K562 (cell line): ENCODE results near the gene TTC22. TPM values are rescaled to one million over a fixed set of nuclear protein-coding genes. Genes with fewer than 3 reads are reported as not detected.

Source experiments
- ATAC-seq: fragments of 200-7000 bp; cut with Tn5 transposase; 3 replicates; pipeline ENCODE4 v1.9.1; 2020; ENCODE audit warnings: moderate library complexity
- BruUV-seq: library from RNA; stranded (reverse); fragments of 400-500 nt; replicated peaks from 2 replicates; lab custom pipeline; 2021; lab: Mats Ljungman, UMichigan
- CTCF ChIA-PET: fragments of 300-600 bp; formaldehyde crosslinking; extraction: SDS; loops from one replicate; lab custom pipeline; 2021; ENCODE audit warnings: low intra/inter-chr PET ratio; lab: Yijun Ruan, JAX
- POLR2A ChIA-PET: fragments of 300-600, 350-650 bp; sonication (Branson Sonifier 250); formaldehyde crosslinking; extraction: SDS; loops from one replicate; lab custom pipeline; 2021; ENCODE audit warnings: antibody characterized with exemption, inconsistent platforms; lab: Yijun Ruan, JAX
- DNase-seq, 4 experiments: peaks; one replicate each; pipeline versions ENCODE4 v3.0.0 to v3.0.0-alpha.2; 2011 to 2018; ENCODE audit warnings: low spot score in 3 of 4, mixed read lengths in 3 of 4; ENCODE audit errors: extremely low read depth in 1 of 4
- FAIRE-seq: peaks from 2 replicates; lab custom pipeline; 2011; peaks lifted over from hg19 to GRCh38; lab: Jason Lieb, UNC
- H2AFZ ChIP-seq: 2 replicates; pipeline ENCODE4 v1.6.0; 2011; ENCODE audit warnings: low read depth, low read length, control low read depth, inconsistent platforms
- H3K27ac ChIP-seq: fragments of 200-600 bp; 3 replicates; pipeline ENCODE4 v1.8.0; 2011; ENCODE audit warnings: low read depth, mild to moderate bottlenecking, control low read depth, inconsistent platforms, low read length, moderate library complexity, mixed read lengths; ENCODE audit errors: extremely low read depth
- H3K27me3 ChIP-seq, 2 experiments: fragments of 300-600 bp in 1 of 2; 2 replicates in 1 of 2; 3 replicates in 1 of 2; pipeline versions ENCODE4 v1.6.0 to v1.8.0; 2011; ENCODE audit warnings: inconsistent platforms in 2 of 2, low read length in 2 of 2, mild to moderate bottlenecking in 1 of 2, mixed read lengths in 1 of 2, moderate library complexity in 1 of 2; ENCODE audit not compliant: control insufficient read depth in 2 of 2, insufficient read depth in 2 of 2
- H3K36me3 ChIP-seq: fragments of 300-600 bp; 3 replicates; pipeline ENCODE4 v1.8.0; 2011; ENCODE audit warnings: mild to moderate bottlenecking, low read length, inconsistent platforms; ENCODE audit not compliant: control insufficient read depth, insufficient read depth
- H3K4me1 ChIP-seq, 2 experiments: fragments of 200-600 bp in 1 of 2; replicated peaks in 1 of 2; 2 replicates in 1 of 2; 3 replicates in 1 of 2; pipeline versions ENCODE4 v1.5.1 to v1.8.0; 2011; ENCODE audit warnings: inconsistent platforms in 2 of 2, low read length in 2 of 2, mild to moderate bottlenecking in 1 of 2, mixed read lengths in 1 of 2, moderate library complexity in 1 of 2; ENCODE audit not compliant: control insufficient read depth in 2 of 2, insufficient read depth in 2 of 2
- H3K4me2 ChIP-seq: 2 replicates; pipeline ENCODE4 v1.6.1; 2011; ENCODE audit warnings: low read length, control low read depth, inconsistent platforms, mixed read lengths; ENCODE audit not compliant: insufficient read depth
- H3K4me3 ChIP-seq: fragments of 200-600 bp; sonication (generic), shearing (Covaris generic); 2 replicates; pipeline ENCODE4 v1.5.1; 2016; ENCODE audit warnings: control low read depth, inconsistent platforms
- H3K79me2 ChIP-seq: fragments of 200-600 bp; 3 replicates; pipeline ENCODE4 v1.8.0; 2011; ENCODE audit warnings: low read length, inconsistent platforms; ENCODE audit not compliant: control insufficient read depth, insufficient read depth
- H3K9ac ChIP-seq, 2 experiments: 2 replicates each; pipeline versions ENCODE4 v1.6.0 to v1.6.1; 2011; ENCODE audit warnings: low read depth in 2 of 2, low read length in 2 of 2, control low read depth in 1 of 2, inconsistent platforms in 1 of 2, mild to moderate bottlenecking in 1 of 2, mixed read lengths in 1 of 2; ENCODE audit not compliant: insufficient read depth in 1 of 2
- H3K9me1 ChIP-seq: one replicate; pipeline ENCODE4 v1.6.0; 2011; ENCODE audit warnings: inconsistent platforms, mild to moderate bottlenecking, low read length, moderate library complexity; ENCODE audit not compliant: control insufficient read depth, insufficient read depth
- H3K9me3 ChIP-seq: replicated peaks from 2 replicates; pipeline ENCODE4 v1.5.1; 2011; ENCODE audit warnings: low read depth, low read length, inconsistent platforms; ENCODE audit not compliant: control insufficient read depth, insufficient read depth
- H4K20me1 ChIP-seq: replicated peaks from 2 replicates; pipeline ENCODE4 v1.6.1; 2011; ENCODE audit warnings: low read length, inconsistent platforms, mixed read lengths; ENCODE audit not compliant: control insufficient read depth, insufficient read depth
- ETV6 ChIP-seq, 3 experiments: fragments of 150-350 bp in 1 of 3; sonication (generic) in 1 of 3; formaldehyde crosslinking in 1 of 3; IDR thresholded peaks; 2 replicates each; pipeline versions ENCODE4 v1.6.1 to v1.8.0; 2014 to 2022; ENCODE audit warnings: borderline replicate concordance in 2 of 3, low read depth in 2 of 3, antibody characterized with exemption in 1 of 3, low read length in 1 of 3, mild to moderate bottlenecking in 1 of 3, missing genetic modification reagents in 1 of 3
- HNRNPH1 ChIP-seq: fragments of 200-400 bp; formaldehyde crosslinking; optimal IDR thresholded peaks from 2 replicates; pipeline ENCODE3; 2017; ENCODE audit warnings: low read depth, mild to moderate bottlenecking, low read length, moderate library complexity
- HNRNPK ChIP-seq: fragments of 200-400 bp; formaldehyde crosslinking; IDR thresholded peaks from one replicate; pipeline ENCODE4 v1.6.1; 2018; ENCODE audit warnings: mild to moderate bottlenecking, low read depth, low read length; ENCODE audit not compliant: poor library complexity, severe bottlenecking
- HNRNPLL ChIP-seq: fragments of 200-400 bp; formaldehyde crosslinking; IDR thresholded peaks from 2 replicates; pipeline ENCODE4 v1.6.1; 2017; ENCODE audit warnings: low read length, low read depth, mild to moderate bottlenecking; ENCODE audit not compliant: poor library complexity, severe bottlenecking
- KLF13 ChIP-seq: fragments of 450-650 bp; IDR thresholded peaks from 2 replicates; pipeline ENCODE4 v1.6.1; 2016; ENCODE audit warnings: missing genetic modification characterization, low read depth, mild to moderate bottlenecking, missing compliant biosample characterization, moderate library complexity, borderline replicate concordance
- MCM2 ChIP-seq: fragments of 450-650 bp; IDR thresholded peaks from 2 replicates; pipeline ENCODE4 v1.6.1; 2017; ENCODE audit warnings: low read depth, mild to moderate bottlenecking
- NFXL1 ChIP-seq: fragments of 450-650 bp; formaldehyde crosslinking; IDR thresholded peaks from 2 replicates; pipeline ENCODE4 v1.4.0; 2021; ENCODE audit warnings: mild to moderate bottlenecking
- NR2C2 ChIP-seq, 2 experiments: fragments of 200-800 bp in 1 of 2; sonication (Bioruptor generic) in 1 of 2; sonication (generic) in 1 of 2; formaldehyde crosslinking in 1 of 2; IDR thresholded peaks; 2 replicates each; pipeline versions ENCODE4 v1.6.1 to v1.8.0; 2016 to 2022; ENCODE audit warnings: mild to moderate bottlenecking in 1 of 2, missing compliant biosample characterization in 1 of 2, missing genetic modification characterization in 1 of 2, missing genetic modification reagents in 1 of 2
- RBM25 ChIP-seq: fragments of 200-400 bp; formaldehyde crosslinking; IDR thresholded peaks from 2 replicates; pipeline ENCODE4 v1.6.1; 2018; ENCODE audit warnings: low read length, low read depth, moderate library complexity; ENCODE audit not compliant: severe bottlenecking
- SRF ChIP-seq, 2 experiments: fragments of 250-450, 450-650 bp in 1 of 2; sonication (Bioruptor Pico) in 1 of 2; sonication (generic) in 1 of 2; formaldehyde crosslinking; IDR thresholded peaks; 2 replicates each; pipeline versions ENCODE4 v1.5.0 to v1.5.1; 2020 to 2022; ENCODE audit warnings: mild to moderate bottlenecking in 1 of 2, missing genetic modification reagents in 1 of 2
- WGBS: fragments of 100-300 bp; shearing (Covaris generic); methylation state at CpG from one replicate; pipeline ENCODE4 v1.1.6; 2016; ENCODE audit warnings: low coverage, mixed read lengths; ENCODE audit not compliant: insufficient coverage; ENCODE audit errors: missing lambda C conversion rate; 5-methylcytosine and 5-hydroxymethylcytosine counted together
- in situ Hi-C: fragments of 300-500 bp; cut with MboI; formaldehyde crosslinking; loops from 4 replicates; pipeline ENCODE4 v1.15.0; 2018; ENCODE audit warnings: inconsistent platforms, mixed read lengths
- intact Hi-C: fragments of 100-400 bp; cut with micrococcal nuclease; formaldehyde crosslinking; loops from 2 replicates; pipeline ENCODE4 v1.14.2; 2022
- polyA plus RNA-seq, 8 experiments: library from polyadenylated mRNA; depleted of rRNA in 4 of 8; stranded (reverse) in 5 of 8; unstranded in 3 of 8; fragments of >200 nt; fragmentation: Nextera tagmentation in 2 of 8; fragmentation: Illumina TruSeq in 1 of 8; extraction: Ambion mirVana in 2 of 8; extraction: Trizol in 1 of 8; gene quantifications; 2 replicates each; pipeline versions ENCODE4 v1.2.1 to v1.2.3, GENCODE V29; 2011 to 2014; ENCODE audit warnings: inconsistent platforms in 1 of 8, missing spikeins in 1 of 8
- total RNA-seq, 7 experiments: library from RNA; depleted of rRNA in 6 of 7; stranded (reverse); fragments of >200 nt in 6 of 7; fragmentation: Illumina TruSeq in 2 of 7; extraction: Trizol in 2 of 7; gene quantifications; 2 replicates each; pipeline versions ENCODE4 v1.2.1 to v1.2.3, GENCODE V29; 2011 to 2021; ENCODE audit warnings: low replicate concordance in 1 of 7
- TF ChIP-seq, protein P1 (sequence below): fragments of 450-650 bp; IDR thresholded peaks from 2 replicates; pipeline ENCODE4 v1.7.0; 2016; ENCODE audit warnings: borderline replicate concordance
- TF ChIP-seq, protein P2 (sequence below): fragments of 250-450 bp; sonication (Bioruptor Pico); IDR thresholded peaks from 2 replicates; pipeline ENCODE4 v1.8.0; 2022; ENCODE audit warnings: moderate library complexity, mild to moderate bottlenecking, inconsistent platforms

TTC22 gene
- total and polyA plus RNA-seq, 9 of the 15 experiments (the other 6 are each of a cell fraction or from before 2014, with no cell fraction given), result 0.07 TPM; not detected in 8

DNA sequence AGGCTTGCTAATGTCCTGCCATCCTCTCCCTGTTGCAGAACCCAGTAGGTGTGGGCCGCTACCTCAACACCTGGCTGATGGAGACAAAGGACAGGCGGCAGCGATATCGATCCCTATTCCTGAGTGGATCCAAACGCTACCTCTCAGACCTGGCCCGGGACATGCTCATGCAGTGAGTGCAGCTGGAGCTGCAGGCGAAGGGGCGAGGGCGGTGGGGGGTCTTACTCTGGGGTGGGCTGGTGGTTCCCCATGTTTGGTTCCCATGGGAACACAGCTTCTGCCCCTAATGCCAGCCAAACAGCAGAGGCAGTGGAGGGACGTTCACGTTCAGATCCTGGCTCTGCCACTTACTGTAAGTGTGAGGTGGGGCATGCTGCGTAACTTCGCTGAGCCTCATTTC lies 15.8 kb upstream of the TTC22 start:
- no peak overlapping the region for H3K27ac ChIP-seq
- DNase-seq, result no peak
- H3K9me3 ChIP-seq, result no peaks in the 10 kb centered on the region
- intact Hi-C loops (no loop called here), in situ Hi-C loops (no loop called here)
- no peaks in the 10 kb centered on the region for H3K36me3 ChIP-seq
- no peak overlapping the region for H2AFZ ChIP-seq
- H3K79me2 ChIP-seq, result no peaks in the 10 kb centered on the region
- no peak for FAIRE-seq
- 0% methylated on average over 13 of the region's 13 CpGs for WGBS
- BruUV-seq, result no TSS peak
- peaks cover 33 to 65% of the 10 kb centered on the region in 2 experiments for H3K27me3 ChIP-seq
- H3K4me2 ChIP-seq, result no peak overlapping the region
- no peak overlapping the region for H3K4me3 ChIP-seq
- TF ChIP-seq, protein P1, sequence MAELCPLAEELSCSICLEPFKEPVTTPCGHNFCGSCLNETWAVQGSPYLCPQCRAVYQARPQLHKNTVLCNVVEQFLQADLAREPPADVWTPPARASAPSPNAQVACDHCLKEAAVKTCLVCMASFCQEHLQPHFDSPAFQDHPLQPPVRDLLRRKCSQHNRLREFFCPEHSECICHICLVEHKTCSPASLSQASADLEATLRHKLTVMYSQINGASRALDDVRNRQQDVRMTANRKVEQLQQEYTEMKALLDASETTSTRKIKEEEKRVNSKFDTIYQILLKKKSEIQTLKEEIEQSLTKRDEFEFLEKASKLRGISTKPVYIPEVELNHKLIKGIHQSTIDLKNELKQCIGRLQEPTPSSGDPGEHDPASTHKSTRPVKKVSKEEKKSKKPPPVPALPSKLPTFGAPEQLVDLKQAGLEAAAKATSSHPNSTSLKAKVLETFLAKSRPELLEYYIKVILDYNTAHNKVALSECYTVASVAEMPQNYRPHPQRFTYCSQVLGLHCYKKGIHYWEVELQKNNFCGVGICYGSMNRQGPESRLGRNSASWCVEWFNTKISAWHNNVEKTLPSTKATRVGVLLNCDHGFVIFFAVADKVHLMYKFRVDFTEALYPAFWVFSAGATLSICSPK, result no peak
- TF ChIP-seq NFXL1, result no peak
- TF ChIP-seq KLF13, result no peak
- no peak for TF ChIP-seq ETV6 (IDR thresholded peaks at IDR 0.05; ENCODE audit: borderline replicate concordance in 1 of 2, low read depth in 2 of 2, low read length in 1 of 2)
- no peak for TF ChIP-seq ETV6 (CRISPR knock-in tag; IDR thresholded peaks at IDR 0.05; ENCODE audit: borderline replicate concordance)
- TF ChIP-seq, protein P2, sequence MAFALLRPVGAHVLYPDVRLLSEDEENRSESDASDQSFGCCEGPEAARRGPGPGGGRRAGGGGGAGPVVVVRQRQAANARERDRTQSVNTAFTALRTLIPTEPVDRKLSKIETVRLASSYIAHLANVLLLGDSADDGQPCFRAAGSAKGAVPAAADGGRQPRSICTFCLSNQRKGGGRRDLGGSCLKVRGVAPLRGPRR (CRISPR knock-in tag), result no peak
- TF ChIP-seq RBM25, result no peak
- TF ChIP-seq MCM2, result no peak
- no peak for TF ChIP-seq NR2C2 (CRISPR knock-in tag; IDR thresholded peaks at IDR 0.05)
- TF ChIP-seq NR2C2 (tag; IDR thresholded peaks at IDR 0.05), result no peak
- no peak for TF ChIP-seq HNRNPK
- TF ChIP-seq HNRNPLL, result no peak
- TF ChIP-seq HNRNPH1, result no peak
- TF ChIP-seq SRF (CRISPR knock-in tag; IDR thresholded peaks at IDR 0.05), result no peak
- ChIA-PET CTCF (no interaction called here), POLR2A (no interaction called here)
- ATAC-seq, result no peak
- no peaks in the 10 kb centered on the region for H4K20me1 ChIP-seq
- H3K4me1 ChIP-seq, result no peaks in the 10 kb centered on the region
- no peaks in the 10 kb centered on the region for H3K9me1 ChIP-seq
- H3K9ac ChIP-seq, result no peak overlapping the region
